GM12878 (cell line): ENCODE results near the gene TMEM175. TPM values are rescaled to one million over a fixed set of nuclear protein-coding genes. Genes with fewer than 3 reads are reported as not detected.
A peak's percentile ranks its signal among the peaks of the same experiment; 100 is the strongest.

Experiments
- ATAC-seq: fragments of 200-7000 bp; cut with Tn5 transposase; 3 replicates; pipeline ENCODE4 v1.9.1; 2020; ENCODE audit warnings: mild to moderate bottlenecking, moderate library complexity
- BruUV-seq: library from RNA; stranded (reverse); fragments of 400-500 nt; replicated peaks from 2 replicates; lab custom pipeline; 2021; lab: Mats Ljungman, UMichigan
- CTCF ChIA-PET: fragments of 300-600 bp; sonication (Branson Sonifier 250); formaldehyde crosslinking; extraction: SDS; loops from one replicate; lab custom pipeline; 2021; ENCODE audit warnings: inconsistent platforms; lab: Yijun Ruan, JAX
- POLR2A ChIA-PET: fragments of 350-600 bp; formaldehyde crosslinking; extraction: SDS; loops from one replicate; lab custom pipeline; 2021; ENCODE audit warnings: inconsistent platforms; lab: Charles Lee
- RAD21 ChIA-PET: fragments of 300-600 bp; sonication (Branson Sonifier 250); formaldehyde crosslinking; loops from one replicate; lab custom pipeline; 2023; ENCODE audit warnings: antibody characterized with exemption; ENCODE audit not compliant: unreplicated experiment; lab: Charles Lee
- SMC1A ChIA-PET: fragments of 300-600 bp; sonication (Branson Sonifier 250); formaldehyde crosslinking; loops from one replicate; lab custom pipeline; 2023; ENCODE audit not compliant: unreplicated experiment, uncharacterized antibody; lab: Charles Lee
- DNase-seq: peaks from one replicate; pipeline ENCODE4 v3.0.0-alpha.2; 2011; ENCODE audit warnings: low read depth, low spot score
- FAIRE-seq: peaks from 3 replicates; lab custom pipeline; 2011; peaks lifted over from hg19 to GRCh38; lab: Jason Lieb, UNC
- H2AFZ ChIP-seq: 2 replicates; pipeline ENCODE4 v1.6.0; 2011; ENCODE audit warnings: low read depth, low read length, control low read depth; ENCODE audit not compliant: control insufficient read depth
- H3K27ac ChIP-seq: 2 replicates; pipeline ENCODE4 v1.5.1; 2011; ENCODE audit warnings: control low read depth; ENCODE audit not compliant: control insufficient read depth, insufficient read depth
- H3K27me3 ChIP-seq, 2 experiments: replicated peaks in 1 of 2; 2 replicates each; pipeline versions ENCODE4 v1.6.0 to v1.6.1; 2011; ENCODE audit warnings: low read length in 1 of 2; ENCODE audit not compliant: control insufficient read depth in 2 of 2, insufficient read depth in 2 of 2
- H3K36me3 ChIP-seq, 2 experiments: 2 replicates each; pipeline ENCODE4 v1.5.1; 2011; ENCODE audit warnings: low read length in 1 of 2; ENCODE audit not compliant: control insufficient read depth in 2 of 2, insufficient read depth in 2 of 2
- H3K4me1 ChIP-seq: 2 replicates; pipeline ENCODE4 v1.6.1; 2011; ENCODE audit warnings: mild to moderate bottlenecking, low read length, moderate library complexity, mixed read lengths; ENCODE audit not compliant: control insufficient read depth, insufficient read depth
- H3K4me2 ChIP-seq: 2 replicates; pipeline ENCODE4 v1.6.0; 2011; ENCODE audit warnings: control low read depth; ENCODE audit not compliant: control insufficient read depth, insufficient read depth
- H3K4me3 ChIP-seq: fragments of 200-600 bp; sonication (generic); 2 replicates; pipeline ENCODE4 v1.5.1; 2016
- H3K79me2 ChIP-seq: 2 replicates; pipeline ENCODE4 v1.6.0; 2011; ENCODE audit warnings: low read length; ENCODE audit not compliant: control insufficient read depth, insufficient read depth
- H3K9ac ChIP-seq: 2 replicates; pipeline ENCODE4 v1.8.0; 2011; ENCODE audit warnings: low read length, control low read depth, mixed read lengths; ENCODE audit not compliant: control insufficient read depth, insufficient read depth
- H3K9me3 ChIP-seq: replicated peaks from 3 replicates; pipeline ENCODE4 v1.5.1; 2011; ENCODE audit warnings: mild to moderate bottlenecking, low read length; ENCODE audit not compliant: control insufficient read depth, insufficient read depth
- H4K20me1 ChIP-seq: 2 replicates; pipeline ENCODE4 v1.6.0; 2011; ENCODE audit not compliant: control insufficient read depth, insufficient read depth
- CEBPB ChIP-seq, 2 experiments: fragments of 150-350 bp in 1 of 2; IDR thresholded peaks; 2 replicates each; pipeline ENCODE4 v1.6.1; 2012 to 2014; ENCODE audit warnings: low read depth in 2 of 2, low read length in 2 of 2, borderline replicate concordance in 1 of 2, inconsistent platforms in 1 of 2
- ELK1 ChIP-seq: IDR thresholded peaks from 2 replicates; pipeline ENCODE4 v1.6.1; 2012; ENCODE audit warnings: low read depth, low read length, improper control_type of control experiment
- FOXM1 ChIP-seq: IDR thresholded peaks from 2 replicates; pipeline ENCODE4 v1.6.1; 2012; ENCODE audit warnings: low read depth, mild to moderate bottlenecking, inconsistent platforms, low read length, moderate library complexity
- IRF3 ChIP-seq: fragments of 450-650 bp; IDR thresholded peaks from 2 replicates; pipeline ENCODE4 v1.6.1; 2014; ENCODE audit warnings: mild to moderate bottlenecking
- MAX ChIP-seq: IDR thresholded peaks from 2 replicates; pipeline ENCODE4 v1.6.1; 2012; ENCODE audit warnings: low read depth, low read length, improper control_type of control experiment
- MEF2B ChIP-seq: fragments of 450-650 bp; IDR thresholded peaks from 2 replicates; pipeline ENCODE4 v1.6.1; 2018; ENCODE audit warnings: mild to moderate bottlenecking, moderate library complexity; ENCODE audit not compliant: partially characterized antibody, poor library complexity, severe bottlenecking
- NFYA ChIP-seq: IDR thresholded peaks from 2 replicates; pipeline ENCODE4 v1.6.1; 2011; ENCODE audit warnings: low read depth, mild to moderate bottlenecking, low read length, improper control_type of control experiment, borderline replicate concordance
- NFYB ChIP-seq: IDR thresholded peaks from 2 replicates; pipeline ENCODE4 v1.6.1; 2011; ENCODE audit warnings: low read depth, mild to moderate bottlenecking, low read length, improper control_type of control experiment, moderate library complexity; ENCODE audit not compliant: insufficient read depth
- PAX5 ChIP-seq: IDR thresholded peaks from 2 replicates; pipeline ENCODE4 v1.6.1; 2011; ENCODE audit warnings: low read depth, low read length, borderline replicate concordance
- REST ChIP-seq: IDR thresholded peaks from 2 replicates; pipeline ENCODE4 v1.6.1; 2012; ENCODE audit warnings: mild to moderate bottlenecking, low read depth, low read length
- RUNX3 ChIP-seq: IDR thresholded peaks from 2 replicates; pipeline ENCODE4 v1.6.1; 2012; ENCODE audit warnings: low read length, inconsistent platforms
- SMC3 ChIP-seq: IDR thresholded peaks from 2 replicates; pipeline ENCODE4 v1.6.1; 2011; ENCODE audit warnings: low read length, improper control_type of control experiment, borderline replicate concordance
- ZBTB4 ChIP-seq: fragments of 450-650 bp; formaldehyde crosslinking; IDR thresholded peaks from 2 replicates; pipeline ENCODE4 v1.4.0; 2022; ENCODE audit warnings: mild to moderate bottlenecking, moderate library complexity
- ZNF622 ChIP-seq: fragments of 450-650 bp; IDR thresholded peaks from 2 replicates; pipeline ENCODE4 v1.6.1; 2017; ENCODE audit warnings: mild to moderate bottlenecking, inconsistent platforms
- WGBS: methylation state at CpG from one replicate; pipeline ENCODE4 v1.1.6; 2016; ENCODE audit warnings: low lambda C conversion rate; ENCODE audit not compliant: insufficient replicate concordance, insufficient coverage; ENCODE audit errors: missing lambda C conversion rate; 5-methylcytosine and 5-hydroxymethylcytosine counted together
- in situ Hi-C: fragments of 300-500 bp; cut with MboI; formaldehyde crosslinking; loops from 9 replicates; pipeline ENCODE4 v1.14.3; 2018; ENCODE audit warnings: mixed read lengths
- intact Hi-C: fragments of 100-400 bp; cut with micrococcal nuclease; formaldehyde crosslinking; loops from one replicate; pipeline ENCODE4 v1.14.2; 2022; ENCODE audit not compliant: unreplicated experiment
- polyA plus RNA-seq, 11 experiments: library from polyadenylated mRNA; depleted of rRNA in 4 of 11; unstranded in 6 of 11; stranded (reverse) in 5 of 11; fragments of >200 nt; fragmentation: Nextera tagmentation in 4 of 11; fragmentation: Illumina TruSeq in 1 of 11; extraction: Ambion mirVana in 4 of 11; extraction: Trizol in 1 of 11; gene quantifications; 1 replicate in 1 of 11; 2 replicates in 10 of 11; pipeline versions ENCODE4 v1.2.1 to v1.2.3, GENCODE V29; 2011 to 2016; ENCODE audit warnings: inconsistent platforms in 2 of 11, missing spikeins in 2 of 11, low read depth in 1 of 11
- total RNA-seq, 4 experiments: library from RNA; depleted of rRNA in 3 of 4; stranded (reverse); fragments of >200 nt in 3 of 4; fragmentation: Illumina TruSeq in 1 of 4; extraction: Trizol in 1 of 4; gene quantifications; 2 replicates each; pipeline versions ENCODE4 v1.2.1 to v1.2.3, GENCODE V29; 2013 to 2021

The TMEM175 gene
- total and polyA plus RNA-seq, 10 of the 15 experiments (the other 5 are each of a cell fraction or from before 2014, with no cell fraction given) = 0.11 to 39.5 (median 22.3) TPM

- Histone ChIP-seq H3K9ac (no peak overlapping the region), H3K4me3 (0 out of 2 replicates have a peak overlapping the region, but pooled peaks have one; percentile 22), H4K20me1 (peaks cover 10% of the 10 kb centered on the region; the same call in 1 of the 2 replicates), H3K27me3 (no peaks in the 10 kb centered on the region), H3K9me3 (no peaks in the 10 kb centered on the region; the same call in 1 of the 3 replicates), H3K4me1 (peaks cover 48% of the 10 kb centered on the region), H3K4me2 (peak overlapping the region; percentile 19), H3K79me2 (peaks cover 76% of the 10 kb centered on the region), H2AFZ (no peak overlapping the region), H3K27ac (peak overlapping the region; percentile 74), H3K36me3 (peaks cover 0 to 4% of the 10 kb centered on the region in 2 experiments; a peak in 2 of 4 replicates)
- ChIA-PET SMC1A (no interaction called here), CTCF (no interaction called here), POLR2A (interaction anchor here (1.6 kb wide), 1 partner anchor 11 kb away, joined by 4 read pairs; no protein-coding TSS in a partner anchor), RAD21 (no interaction called here)
- intact Hi-C loops (no loop called here), in situ Hi-C loops (no loop called here)
- no peak for DNase-seq
- BruUV-seq = no TSS peak
- no peak for FAIRE-seq
- no peak for ATAC-seq
- 35% methylated on average over 9 of the region's 9 CpGs for WGBS
- TF ChIP-seq PAX5 (no peak), SMC3 (no peak), ELK1 (no peak), ZNF622 (no peak), NFYA (no peak), ZBTB4 (no peak), MAX (no peak), RUNX3 (no peak), FOXM1 (no peak), MEF2B (no peak), NFYB (no peak), IRF3 (no peak), CEBPB (IDR thresholded peaks at IDR 0.05; ENCODE audit: borderline replicate concordance in 1 of 2, low read depth in 2 of 2, low read length in 2 of 2) (no peak), REST (no peak)
Measured at GRCh38 chr4:925171-925570, 7.1 kb upstream of the TMEM175 start.
